Prostate gland (tissue), 2 donors: ENCODE measurements around the gene ZC3H14.

ENCODE experiments used
- POLR2A ChIP-seq: fragments of 450-650 bp; IDR thresholded peaks from one replicate; pipeline ENCODE4 v1.6.1; 2016; ENCODE audit warnings: antibody characterized with exemption, mild to moderate bottlenecking
- POLR2AphosphoS5 ChIP-seq: sonication (generic); formaldehyde crosslinking; IDR thresholded peaks from one replicate; pipeline ENCODE4 v1.6.1; 2017; ENCODE audit warnings: antibody characterized with exemption
- TF ChIP-seq, protein P1 (sequence below), 4 experiments: fragments of 200-600 bp in 2 of 4; fragments of 450-650 bp in 2 of 4; sonication (generic) in 2 of 4; IDR thresholded peaks; 1 replicate in 3 of 4; 2 replicates in 1 of 4; pipeline ENCODE4 v1.5.1; 2016 to 2019; ENCODE audit warnings: antibody characterized with exemption in 4 of 4, mild to moderate bottlenecking in 2 of 4, moderate library complexity in 2 of 4

DNA sequence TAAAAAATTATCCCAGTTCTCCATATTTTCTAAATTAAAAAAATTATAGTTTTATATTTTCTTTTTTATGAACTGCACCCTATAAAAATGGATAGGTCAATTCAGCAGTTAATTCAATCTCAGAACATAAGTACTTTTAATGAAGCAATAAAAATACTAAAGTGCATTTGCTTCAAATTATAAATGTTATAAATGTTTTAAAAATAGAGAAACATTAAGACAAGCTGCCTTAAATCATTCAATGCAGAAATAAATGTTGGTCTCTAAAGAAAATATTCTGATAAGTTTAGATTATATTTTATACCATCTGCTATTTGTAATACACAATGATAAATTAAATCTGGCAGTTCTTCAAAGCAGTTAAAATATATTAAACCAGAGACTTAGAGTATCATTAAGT is 65.6 kb downstream of the ZC3H14 start:
- TF ChIP-seq, protein P1, sequence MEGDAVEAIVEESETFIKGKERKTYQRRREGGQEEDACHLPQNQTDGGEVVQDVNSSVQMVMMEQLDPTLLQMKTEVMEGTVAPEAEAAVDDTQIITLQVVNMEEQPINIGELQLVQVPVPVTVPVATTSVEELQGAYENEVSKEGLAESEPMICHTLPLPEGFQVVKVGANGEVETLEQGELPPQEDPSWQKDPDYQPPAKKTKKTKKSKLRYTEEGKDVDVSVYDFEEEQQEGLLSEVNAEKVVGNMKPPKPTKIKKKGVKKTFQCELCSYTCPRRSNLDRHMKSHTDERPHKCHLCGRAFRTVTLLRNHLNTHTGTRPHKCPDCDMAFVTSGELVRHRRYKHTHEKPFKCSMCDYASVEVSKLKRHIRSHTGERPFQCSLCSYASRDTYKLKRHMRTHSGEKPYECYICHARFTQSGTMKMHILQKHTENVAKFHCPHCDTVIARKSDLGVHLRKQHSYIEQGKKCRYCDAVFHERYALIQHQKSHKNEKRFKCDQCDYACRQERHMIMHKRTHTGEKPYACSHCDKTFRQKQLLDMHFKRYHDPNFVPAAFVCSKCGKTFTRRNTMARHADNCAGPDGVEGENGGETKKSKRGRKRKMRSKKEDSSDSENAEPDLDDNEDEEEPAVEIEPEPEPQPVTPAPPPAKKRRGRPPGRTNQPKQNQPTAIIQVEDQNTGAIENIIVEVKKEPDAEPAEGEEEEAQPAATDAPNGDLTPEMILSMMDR (IDR thresholded peaks at IDR 0.05) = no peak
- TF ChIP-seq POLR2AphosphoS5 = no peak
- TF ChIP-seq POLR2A = no peak
